ENCODE measurements around the gene QSOX1.
"Not testable (repeated sequence)": the region's sequence is repeated elsewhere in the genome, so short reads cannot be mapped to it uniquely, and the experiment has no call there.

Gene QSOX1

GRCh38 chr1:180196436-180197003 is 41.9 kb downstream of the QSOX1 start:
- no peaks in the 10 kb centered on the region for H3K4me1 Mint-ChIP-seq (ENCODE audit: low read depth)
- H3K9me3 Mint-ChIP-seq = no peaks in the 10 kb centered on the region
- no peak for DNase-seq
- H3K27ac Mint-ChIP-seq = no peak overlapping the region
- no peak overlapping the region for H3K4me3 Mint-ChIP-seq
- no peaks in the 10 kb centered on the region for H3K27me3 Mint-ChIP-seq
- H3K36me3 Mint-ChIP-seq (ENCODE audit: low read depth) = peaks cover 45% of the 10 kb centered on the region

GRCh38 chr1:180197231-180197630 is 42.6 kb downstream of the QSOX1 start:
- peaks cover 38% of the 10 kb centered on the region for H3K36me3 Mint-ChIP-seq (ENCODE audit: low read depth)
- no peaks in the 10 kb centered on the region for H3K4me1 Mint-ChIP-seq (ENCODE audit: low read depth)
- no peak overlapping the region for H3K27ac Mint-ChIP-seq
- DNase-seq = no peak
- no peak overlapping the region for H3K4me3 Mint-ChIP-seq
- no peaks in the 10 kb centered on the region for H3K9me3 Mint-ChIP-seq
- H3K27me3 Mint-ChIP-seq = no peaks in the 10 kb centered on the region

GRCh38 chr1:180198196-180198595 is 43.5 kb downstream of the QSOX1 start:
- Mint-ChIP-seq H3K9me3 (no peaks in the 10 kb centered on the region), H3K36me3 (ENCODE audit: low read depth) (peaks cover 31% of the 10 kb centered on the region), H3K27ac (no peak overlapping the region), H3K4me1 (ENCODE audit: low read depth) (no peaks in the 10 kb centered on the region), H3K27me3 (no peaks in the 10 kb centered on the region), H3K4me3 (no peak overlapping the region)
- DNase-seq = no peak

GRCh38 chr1:180198611-180199010 is 43.9 kb downstream of the QSOX1 start:
- Mint-ChIP-seq H3K27me3 (no peaks in the 10 kb centered on the region), H3K27ac (no peak overlapping the region), H3K9me3 (no peaks in the 10 kb centered on the region), H3K36me3 (ENCODE audit: low read depth) (peaks cover 31% of the 10 kb centered on the region), H3K4me3 (no peak overlapping the region), H3K4me1 (ENCODE audit: low read depth) (no peaks in the 10 kb centered on the region)
- no peak for DNase-seq

GRCh38 chr1:180199018-180199417 is 44.3 kb downstream of the QSOX1 start:
- no peaks in the 10 kb centered on the region for H3K9me3 Mint-ChIP-seq
- H3K27ac Mint-ChIP-seq = no peak overlapping the region
- no peaks in the 10 kb centered on the region for H3K27me3 Mint-ChIP-seq
- no peak overlapping the region for H3K4me3 Mint-ChIP-seq
- peaks cover 31% of the 10 kb centered on the region for H3K36me3 Mint-ChIP-seq (ENCODE audit: low read depth)
- H3K4me1 Mint-ChIP-seq (ENCODE audit: low read depth) = no peaks in the 10 kb centered on the region
- no peak for DNase-seq

- no peaks in the 10 kb centered on the region for H3K4me1 Mint-ChIP-seq (ENCODE audit: low read depth)
- no peaks in the 10 kb centered on the region for H3K27me3 Mint-ChIP-seq
- no peak overlapping the region for H3K4me3 Mint-ChIP-seq
- H3K9me3 Mint-ChIP-seq = no peaks in the 10 kb centered on the region
- peaks cover 10% of the 10 kb centered on the region for H3K36me3 Mint-ChIP-seq (ENCODE audit: low read depth)
- DNase-seq = no peak
- H3K27ac Mint-ChIP-seq = no peak overlapping the region
These were observed 47.0 kb downstream of the QSOX1 start for GRCh38 chr1:180201451-180202200.

- H3K4me3 Mint-ChIP-seq; H3K27ac Mint-ChIP-seq; H3K27me3 Mint-ChIP-seq; H3K9me3 Mint-ChIP-seq; H3K36me3 Mint-ChIP-seq (ENCODE audit: low read depth); H3K4me1 Mint-ChIP-seq (ENCODE audit: low read depth); DNase-seq: not testable (repeated sequence)
These were observed 47.9 kb downstream of the QSOX1 start for GRCh38 chr1:180202588-180202987.

GRCh38 chr1:180204231-180204630 is 49.6 kb downstream of the QSOX1 start:
- Mint-ChIP-seq H3K27me3 (peaks cover 2% of the 10 kb centered on the region), H3K4me3 (no peak overlapping the region), H3K9me3 (no peaks in the 10 kb centered on the region), H3K4me1 (ENCODE audit: low read depth) (no peaks in the 10 kb centered on the region), H3K36me3 (ENCODE audit: low read depth) (no peaks in the 10 kb centered on the region), H3K27ac (no peak overlapping the region)
- DNase-seq = no peak

GRCh38 chr1:180206581-180206980 is 51.9 kb downstream of the QSOX1 start:
- Mint-ChIP-seq H3K4me1 (ENCODE audit: low read depth) (no peaks in the 10 kb centered on the region), H3K27ac (no peak overlapping the region), H3K9me3 (no peaks in the 10 kb centered on the region), H3K36me3 (ENCODE audit: low read depth) (no peaks in the 10 kb centered on the region), H3K4me3 (no peak overlapping the region), H3K27me3 (peaks cover 10% of the 10 kb centered on the region)
- DNase-seq = no peak

- H3K27ac Mint-ChIP-seq = no peak overlapping the region
- no peaks in the 10 kb centered on the region for H3K36me3 Mint-ChIP-seq (ENCODE audit: low read depth)
- H3K4me3 Mint-ChIP-seq = no peak overlapping the region
These were observed 53.6 kb downstream of the QSOX1 start for GRCh38 chr1:180208264-180208663.

GRCh38 chr1:180210008-180210620 is 55.4 kb downstream of the QSOX1 start:
- H3K4me1 Mint-ChIP-seq (ENCODE audit: low read depth) = peaks cover 10% of the 10 kb centered on the region

More at GRCh38 chr1:180208264-180208663, 53.6 kb downstream of the QSOX1 start:
- peaks cover 2% of the 10 kb centered on the region for H3K4me1 Mint-ChIP-seq (ENCODE audit: low read depth)
- H3K27me3 Mint-ChIP-seq = peaks cover 10% of the 10 kb centered on the region
- no peak for DNase-seq
- no peaks in the 10 kb centered on the region for H3K9me3 Mint-ChIP-seq

GRCh38 chr1:180211156-180211859 is 56.6 kb downstream of the QSOX1 start:
- H3K27me3 Mint-ChIP-seq = peaks cover 10% of the 10 kb centered on the region
- DNase-seq = no peak
- peaks cover 17% of the 10 kb centered on the region for H3K4me1 Mint-ChIP-seq (ENCODE audit: low read depth)
- H3K27ac Mint-ChIP-seq = no peak overlapping the region
- no peaks in the 10 kb centered on the region for H3K36me3 Mint-ChIP-seq (ENCODE audit: low read depth)
- no peaks in the 10 kb centered on the region for H3K9me3 Mint-ChIP-seq
- no peak overlapping the region for H3K4me3 Mint-ChIP-seq

More at GRCh38 chr1:180210008-180210620, 55.4 kb downstream of the QSOX1 start:
- H3K27ac Mint-ChIP-seq = no peak overlapping the region
- no peak overlapping the region for H3K4me3 Mint-ChIP-seq
- DNase-seq = no peak
- peaks cover 10% of the 10 kb centered on the region for H3K27me3 Mint-ChIP-seq
- H3K9me3 Mint-ChIP-seq = no peaks in the 10 kb centered on the region
- H3K36me3 Mint-ChIP-seq (ENCODE audit: low read depth) = no peaks in the 10 kb centered on the region

GRCh38 chr1:180211860-180212229 is 57.2 kb downstream of the QSOX1 start:
- no peaks in the 10 kb centered on the region for H3K36me3 Mint-ChIP-seq (ENCODE audit: low read depth)
- H3K4me3 Mint-ChIP-seq = no peak overlapping the region
- H3K4me1 Mint-ChIP-seq (ENCODE audit: low read depth) = peaks cover 17% of the 10 kb centered on the region
- no peak for DNase-seq
- no peak overlapping the region for H3K27ac Mint-ChIP-seq
- peaks cover 10% of the 10 kb centered on the region for H3K27me3 Mint-ChIP-seq
- H3K9me3 Mint-ChIP-seq = no peaks in the 10 kb centered on the region

- DNase-seq = peak; percentile 58
- Mint-ChIP-seq H3K36me3 (ENCODE audit: low read depth) (no peaks in the 10 kb centered on the region), H3K9me3 (no peaks in the 10 kb centered on the region), H3K4me3 (peak overlapping the region; percentile 48), H3K27ac (peak overlapping the region; percentile 32), H3K4me1 (ENCODE audit: low read depth) (peaks cover 17% of the 10 kb centered on the region), H3K27me3 (peaks cover 10% of the 10 kb centered on the region)
These were observed 58.9 kb downstream of the QSOX1 start for GRCh38 chr1:180213401-180214170.

Measured in activated T-cell treated with anti-CD3 and anti-CD28 coated beads, Interleukin-2, amount 50 U/mL, for 24 hours (primary cell).